GM21515 (cell line): ENCODE measurements around the gene NRN1.
"Not testable (repeated sequence)": the region's sequence is repeated elsewhere in the genome, so short reads cannot be mapped to it uniquely, and the experiment has no call there.

ENCODE experiments used
- ATAC-seq: cut with Tn5 transposase; IDR thresholded peaks from one replicate; pipeline ENCODE4 v1.9.1; 2021; ENCODE audit not compliant: unreplicated experiment

NRN1 gene, protein sequence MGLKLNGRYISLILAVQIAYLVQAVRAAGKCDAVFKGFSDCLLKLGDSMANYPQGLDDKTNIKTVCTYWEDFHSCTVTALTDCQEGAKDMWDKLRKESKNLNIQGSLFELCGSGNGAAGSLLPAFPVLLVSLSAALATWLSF

DNA sequence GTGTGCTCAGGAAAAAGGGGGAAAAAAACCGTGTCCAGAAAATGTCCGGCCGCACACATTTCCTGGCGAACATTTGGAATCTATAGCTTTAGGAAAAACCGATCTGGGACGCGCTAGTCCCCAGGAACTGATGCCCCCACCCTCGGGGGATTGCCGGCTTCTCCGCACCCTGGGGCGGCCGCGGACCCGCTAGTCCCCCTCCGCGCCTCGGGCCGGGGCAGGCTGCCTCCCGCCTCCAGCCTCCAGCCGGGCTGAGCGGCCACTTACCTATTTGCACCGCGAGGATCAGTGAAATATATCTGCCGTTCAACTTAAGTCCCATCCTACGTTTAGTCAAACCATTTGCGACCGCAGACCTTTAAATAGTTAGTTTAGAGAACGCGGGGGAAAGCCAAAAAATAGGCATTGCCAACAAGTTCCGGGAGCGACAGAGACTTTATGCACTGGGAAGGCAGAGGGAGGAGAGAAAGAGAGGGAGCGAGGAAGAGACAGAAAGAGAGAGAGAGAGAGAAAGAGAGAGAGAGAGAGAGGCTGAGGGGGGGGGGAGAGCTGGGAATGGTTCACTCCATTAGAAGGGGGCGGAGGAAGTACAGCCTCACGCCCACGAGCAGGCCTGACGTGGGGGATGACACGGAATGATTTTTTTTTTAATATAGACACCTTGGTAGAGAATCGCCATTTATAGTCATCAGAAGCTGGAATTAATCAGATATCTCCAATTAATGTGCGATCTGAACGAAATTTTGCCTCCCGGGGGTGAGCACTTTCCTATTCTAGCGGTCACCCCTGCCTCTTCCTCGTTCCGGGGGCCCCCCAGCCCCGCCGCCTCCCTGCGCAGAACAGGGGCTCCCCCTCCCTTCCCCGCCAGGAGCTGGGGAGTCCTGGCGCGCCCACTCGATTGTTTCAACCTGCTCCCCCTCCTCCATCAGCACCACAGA is at the start of gene NRN1:
TSS of gene NRN1 (minus strand) at position 498 of the 938 bp plus-strand sequence. CDS start at position 322, 176 bp downstream.
- ATAC-seq, result no peak

DNA sequence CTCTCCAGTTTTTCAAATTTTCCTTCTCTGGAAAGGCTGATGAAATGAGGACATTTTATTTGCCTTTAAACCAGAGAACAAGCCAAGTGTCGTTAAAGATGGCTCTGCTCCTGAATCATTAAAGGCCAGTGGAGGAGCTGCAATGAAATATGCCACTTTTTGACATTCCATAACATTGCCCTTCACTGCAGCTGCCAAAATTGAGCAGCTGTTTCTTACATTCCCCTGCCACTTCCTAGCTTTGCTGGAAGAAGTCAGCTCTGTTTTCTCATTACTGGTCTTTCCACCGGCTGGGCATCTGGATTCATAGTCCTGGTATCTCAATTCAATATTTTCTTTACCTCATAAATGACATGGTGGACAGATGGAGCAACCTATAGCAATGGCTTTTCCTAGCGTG is 45.5 kb upstream of the NRN1 start:
- ATAC-seq, result no peak

DNA sequence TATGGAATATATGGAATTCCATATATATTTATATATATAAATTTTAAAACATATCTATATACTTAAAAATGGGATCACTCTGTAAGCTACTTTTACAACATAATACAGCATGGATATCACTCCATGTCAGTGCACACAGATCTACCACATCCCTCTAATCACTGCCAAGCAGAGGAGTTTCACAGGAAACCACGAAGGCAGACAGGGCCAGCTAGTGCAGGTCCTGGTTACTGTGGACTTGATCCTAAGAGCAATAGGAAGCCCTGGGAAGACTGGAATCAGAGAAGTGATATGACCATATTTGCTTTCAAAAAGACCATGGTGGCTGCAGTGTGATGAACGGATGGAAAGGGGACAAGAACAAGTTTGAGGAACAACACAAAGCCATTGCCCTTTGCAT is 40.0 kb upstream of the NRN1 start:
- ATAC-seq, result no peak

DNA sequence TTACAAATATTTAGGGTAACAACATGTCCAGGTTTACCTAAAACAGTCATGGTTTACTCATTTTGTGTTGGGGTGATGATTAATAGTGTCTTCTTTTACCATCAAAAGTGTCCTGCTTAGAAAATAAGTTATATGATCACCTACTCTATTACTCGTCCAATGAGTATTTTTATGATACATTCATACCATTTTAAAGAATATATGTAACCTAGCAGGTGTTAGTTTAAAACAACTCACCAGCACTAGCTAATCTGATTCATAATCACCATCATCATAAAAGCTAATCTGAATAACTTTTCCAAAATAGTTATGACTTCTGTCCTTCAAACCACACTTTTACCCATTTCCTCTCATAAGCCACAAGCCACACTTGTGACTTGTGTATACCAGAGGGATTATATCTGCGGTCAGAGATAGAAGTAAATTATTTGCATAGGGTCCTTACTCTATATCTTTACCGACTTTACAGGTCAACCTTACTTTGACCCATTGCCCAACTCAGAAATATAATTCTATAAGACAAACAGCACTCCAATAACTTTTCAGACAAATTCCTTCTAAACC is 33.3 kb upstream of the NRN1 start:
- ATAC-seq, result no peak

DNA sequence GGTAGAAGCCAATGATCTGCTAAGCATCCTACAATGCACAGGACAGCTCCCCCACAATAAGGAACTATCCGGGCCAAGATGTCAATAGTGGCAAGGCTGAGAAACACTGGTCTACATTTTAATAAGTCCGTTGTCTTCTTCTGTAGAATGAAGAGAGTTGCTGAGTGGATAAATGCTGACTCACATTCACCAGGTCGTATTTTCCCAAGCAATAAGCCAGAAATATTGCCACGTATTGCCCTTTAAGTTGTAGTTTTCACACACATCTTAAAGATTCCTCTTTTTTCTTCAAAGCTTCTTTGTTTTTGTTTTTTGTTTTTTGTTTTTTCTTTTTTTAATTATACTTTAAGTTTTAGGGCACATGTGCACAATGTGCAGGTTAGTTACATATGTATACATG is 30.5 kb upstream of the NRN1 start:
- no peak for ATAC-seq

DNA sequence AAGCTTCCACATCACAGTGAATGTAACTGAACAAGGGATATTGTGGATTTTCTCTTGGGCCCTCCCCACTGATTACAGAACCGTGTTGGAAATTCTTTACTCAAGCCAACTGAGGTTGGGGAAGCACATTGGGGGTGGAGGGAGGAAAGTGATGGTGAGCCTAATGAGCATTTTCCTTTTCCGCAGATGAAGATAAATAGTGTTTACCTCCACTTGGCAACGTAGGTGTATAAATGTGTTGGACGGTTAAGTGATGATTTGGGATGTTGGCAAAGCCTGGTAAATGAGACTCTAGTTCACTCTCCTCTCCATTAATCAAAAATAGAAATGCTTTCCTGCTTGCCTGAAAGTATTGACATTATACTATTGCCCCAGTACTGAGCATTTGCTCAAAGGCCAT is 27.1 kb upstream of the NRN1 start:
- ATAC-seq, result no peak

DNA sequence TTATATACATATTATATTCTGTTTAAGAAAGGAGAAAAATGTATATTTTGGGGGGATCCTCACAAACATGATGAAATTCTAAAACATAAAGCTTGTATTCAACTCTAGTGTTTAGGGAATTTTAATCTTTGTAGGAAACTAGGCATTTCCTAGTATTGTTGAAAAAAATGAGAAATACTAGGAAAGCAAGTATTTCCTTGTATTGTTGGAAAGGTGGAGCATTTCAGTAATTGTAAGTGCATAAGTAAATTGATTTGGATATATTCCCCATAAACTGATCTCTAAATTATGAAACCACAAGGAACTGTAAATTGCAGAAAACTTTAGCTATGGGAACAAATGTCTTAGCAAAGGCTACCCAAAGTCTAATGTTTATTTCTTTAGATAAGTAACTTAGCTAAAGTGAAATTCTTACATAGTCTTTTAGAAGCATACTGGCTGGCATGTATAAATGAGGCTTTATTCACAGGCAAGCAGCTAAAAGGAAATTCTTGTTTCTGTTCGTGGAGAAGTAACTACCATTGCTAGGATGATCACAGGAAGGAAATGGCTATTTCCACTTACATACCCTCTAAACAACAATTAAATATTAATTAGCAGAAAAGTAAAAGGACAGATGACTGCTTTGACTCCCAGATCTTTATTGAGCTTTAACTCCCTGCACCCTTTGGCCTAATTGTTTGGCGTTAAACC is 19.9 kb upstream of the NRN1 start:
- no peak for ATAC-seq

DNA sequence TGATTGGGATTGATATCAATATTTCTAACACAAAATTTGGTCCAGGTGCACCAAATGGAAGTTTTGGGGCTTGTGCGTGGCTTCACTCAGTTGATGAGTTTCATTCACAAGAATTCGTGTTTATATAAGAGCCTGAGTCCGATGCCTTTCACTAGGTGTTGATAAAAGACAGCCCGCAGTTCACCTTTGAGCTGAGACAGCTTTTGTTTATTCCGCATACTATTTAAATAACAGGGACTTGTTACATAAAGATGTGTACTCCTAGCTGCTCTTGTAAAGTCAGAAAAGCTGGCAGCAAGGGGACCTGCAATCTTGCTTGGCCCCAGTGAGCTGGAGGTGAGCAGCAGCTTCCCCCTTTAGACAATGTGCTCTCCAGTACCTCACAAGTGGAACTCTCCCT is 19.0 kb upstream of the NRN1 start:
- ATAC-seq, result no peak

DNA sequence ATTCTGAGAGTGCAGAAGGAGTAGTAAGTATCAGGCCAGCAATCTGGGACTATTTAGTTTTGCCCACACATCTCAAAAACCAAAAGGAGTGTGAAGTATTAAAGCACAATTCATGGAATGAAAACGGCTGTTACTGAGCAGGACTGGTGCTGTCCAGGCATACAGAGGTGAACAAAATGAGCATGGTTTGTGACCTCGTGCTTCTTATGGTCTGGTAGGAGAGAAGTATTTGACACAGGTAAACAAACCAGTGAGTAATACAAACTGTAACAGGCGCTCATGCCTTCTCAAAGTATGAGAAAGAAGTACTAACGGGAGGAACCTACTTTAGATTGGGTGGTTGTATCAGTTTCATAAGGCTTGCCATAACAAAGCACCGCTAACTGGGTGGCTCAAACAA is 17.5 kb upstream of the NRN1 start:
- no peak for ATAC-seq

DNA sequence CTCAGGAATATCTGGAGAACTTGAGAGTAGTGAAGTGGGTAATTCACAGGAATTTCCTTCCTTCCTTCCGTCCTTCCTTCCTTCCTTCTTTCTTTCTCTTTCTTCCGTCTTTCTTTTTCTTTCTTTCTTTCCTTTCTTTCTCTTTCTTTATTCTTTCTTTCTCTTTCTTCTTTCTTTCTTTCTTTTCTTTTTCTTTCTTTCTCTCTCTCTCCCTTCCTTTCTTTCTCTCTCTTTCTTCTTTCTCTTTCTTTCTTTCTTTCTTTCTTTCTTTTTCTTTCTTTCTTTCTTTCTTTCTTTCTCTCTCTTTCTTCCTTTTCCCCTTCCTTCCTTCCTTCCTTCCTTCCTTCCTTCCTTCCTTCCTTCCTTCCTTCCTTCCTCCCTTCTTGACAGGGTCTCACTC is 16.1 kb upstream of the NRN1 start:
- ATAC-seq, result not testable (repeated sequence)

DNA sequence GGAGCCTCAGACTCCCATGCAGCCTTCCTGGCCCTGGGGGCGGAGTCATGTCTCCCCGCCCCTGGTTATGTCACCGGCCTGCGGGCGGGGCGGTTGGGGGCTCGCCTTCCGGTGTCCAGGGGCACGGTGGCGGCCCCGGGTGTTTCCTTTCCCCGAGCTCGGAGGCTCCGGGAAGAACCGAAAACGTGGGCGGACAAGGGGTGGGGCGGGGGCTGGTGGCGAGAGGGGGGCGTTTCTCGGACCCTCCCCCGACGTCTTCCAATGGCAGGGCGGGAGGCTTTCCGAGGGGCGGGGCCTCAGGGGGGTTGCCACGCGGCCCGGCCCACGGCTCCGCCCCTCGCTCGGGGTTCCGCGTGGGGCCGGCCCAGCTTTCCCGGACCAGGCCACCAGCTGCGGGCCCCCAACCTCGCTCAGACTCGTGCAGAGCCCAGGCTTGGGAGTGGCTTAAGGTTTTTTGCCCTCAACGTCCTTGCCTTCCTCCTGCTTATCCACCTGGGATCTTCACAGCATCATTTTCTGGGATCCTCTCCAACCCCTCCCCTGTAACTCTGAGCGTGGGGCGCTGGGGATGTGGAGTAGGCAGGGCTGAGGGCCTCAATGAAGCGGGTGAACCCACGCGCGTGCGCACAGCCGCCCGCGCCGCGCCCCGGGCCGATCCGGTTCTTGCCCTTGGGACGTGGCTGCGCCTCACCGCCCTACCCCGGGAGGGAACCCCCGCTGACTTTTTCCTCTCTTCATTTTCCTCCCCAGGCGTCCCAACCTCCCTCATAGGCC is 2.1 kb upstream of the NRN1 start:
- ATAC-seq, result peak; percentile 72

DNA sequence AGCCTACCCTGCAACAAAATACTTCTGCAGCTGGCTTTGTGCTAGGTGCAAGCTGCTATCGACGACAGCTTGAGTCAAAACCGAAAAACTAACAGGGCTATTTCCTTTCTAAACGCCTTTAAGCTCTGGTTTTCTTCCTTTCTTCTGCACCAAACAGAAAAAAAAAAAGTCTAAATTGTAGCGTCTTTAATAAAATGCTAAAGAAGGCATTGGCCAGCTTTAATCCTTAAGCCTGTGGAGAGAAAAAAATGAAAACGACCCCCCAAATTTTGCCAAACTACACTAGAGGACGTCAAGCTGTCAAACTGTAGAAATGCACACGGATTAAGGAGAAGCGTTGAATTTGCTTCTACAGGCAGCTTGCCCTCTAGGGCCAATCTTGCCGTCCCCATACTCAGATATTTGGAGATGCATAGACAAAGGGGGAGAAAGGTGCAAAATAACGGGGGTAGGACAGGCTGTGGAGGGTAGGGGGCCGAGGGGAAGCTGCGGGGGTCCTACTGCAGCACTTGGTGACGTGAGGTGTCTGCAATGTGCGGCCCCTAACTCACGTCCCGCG is 1.4 kb upstream of the NRN1 start:
- ATAC-seq, result no peak

DNA sequence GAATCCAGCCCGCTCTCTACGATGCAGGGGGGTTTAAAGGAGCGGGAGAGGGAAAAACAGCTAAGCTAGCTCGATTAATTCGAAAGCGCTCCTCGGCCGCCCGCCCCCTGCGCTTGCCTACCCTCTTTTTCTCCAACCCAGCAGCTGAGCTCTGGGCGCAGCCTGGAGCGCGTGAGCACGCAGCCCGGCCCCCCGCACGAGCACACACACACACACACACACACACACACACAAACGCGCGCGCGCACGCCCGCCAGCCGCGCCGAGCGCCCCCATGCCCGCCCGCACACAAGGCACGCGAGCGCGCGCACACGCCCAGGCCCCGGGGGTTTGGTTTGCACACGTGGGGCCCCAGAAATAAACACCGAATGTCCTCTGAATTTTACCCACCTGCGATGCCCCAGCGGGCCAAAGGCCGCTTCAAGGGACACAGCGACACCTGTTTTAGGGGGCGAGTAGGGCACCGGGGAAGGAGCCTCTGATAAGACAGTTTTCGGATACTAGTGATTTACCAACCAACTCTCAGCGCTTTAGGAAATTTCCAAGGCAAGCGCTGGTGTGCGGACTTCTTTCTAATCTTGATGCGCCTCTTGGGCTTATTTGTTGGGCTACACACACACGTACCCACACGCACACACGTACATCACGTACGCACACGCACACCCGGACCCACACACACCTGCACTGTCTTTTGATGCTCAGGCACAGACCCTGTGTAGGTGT is 802 bp upstream of the NRN1 start:
- ATAC-seq, result no peak

DNA sequence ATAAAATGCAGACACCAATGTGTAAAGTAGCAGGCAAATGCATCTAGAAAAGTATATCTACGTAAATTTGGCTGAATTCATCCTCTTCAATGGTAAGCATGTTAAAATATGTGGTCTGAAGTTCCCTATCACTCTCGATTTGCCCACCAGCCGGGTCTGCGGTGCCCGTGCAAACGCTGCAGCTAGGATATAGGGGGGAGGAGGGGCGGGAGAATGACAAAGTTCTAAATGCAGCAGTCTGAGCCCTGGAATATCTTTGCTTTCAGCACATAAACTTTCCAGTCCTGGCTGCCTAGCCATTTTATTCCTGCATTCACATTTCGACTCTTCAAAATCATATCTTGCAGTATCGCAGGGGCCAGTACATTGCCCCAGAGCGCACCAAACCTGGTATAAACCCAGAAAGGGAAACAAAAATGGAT is 708 bp downstream of the NRN1 start:
- ATAC-seq, result no peak

DNA sequence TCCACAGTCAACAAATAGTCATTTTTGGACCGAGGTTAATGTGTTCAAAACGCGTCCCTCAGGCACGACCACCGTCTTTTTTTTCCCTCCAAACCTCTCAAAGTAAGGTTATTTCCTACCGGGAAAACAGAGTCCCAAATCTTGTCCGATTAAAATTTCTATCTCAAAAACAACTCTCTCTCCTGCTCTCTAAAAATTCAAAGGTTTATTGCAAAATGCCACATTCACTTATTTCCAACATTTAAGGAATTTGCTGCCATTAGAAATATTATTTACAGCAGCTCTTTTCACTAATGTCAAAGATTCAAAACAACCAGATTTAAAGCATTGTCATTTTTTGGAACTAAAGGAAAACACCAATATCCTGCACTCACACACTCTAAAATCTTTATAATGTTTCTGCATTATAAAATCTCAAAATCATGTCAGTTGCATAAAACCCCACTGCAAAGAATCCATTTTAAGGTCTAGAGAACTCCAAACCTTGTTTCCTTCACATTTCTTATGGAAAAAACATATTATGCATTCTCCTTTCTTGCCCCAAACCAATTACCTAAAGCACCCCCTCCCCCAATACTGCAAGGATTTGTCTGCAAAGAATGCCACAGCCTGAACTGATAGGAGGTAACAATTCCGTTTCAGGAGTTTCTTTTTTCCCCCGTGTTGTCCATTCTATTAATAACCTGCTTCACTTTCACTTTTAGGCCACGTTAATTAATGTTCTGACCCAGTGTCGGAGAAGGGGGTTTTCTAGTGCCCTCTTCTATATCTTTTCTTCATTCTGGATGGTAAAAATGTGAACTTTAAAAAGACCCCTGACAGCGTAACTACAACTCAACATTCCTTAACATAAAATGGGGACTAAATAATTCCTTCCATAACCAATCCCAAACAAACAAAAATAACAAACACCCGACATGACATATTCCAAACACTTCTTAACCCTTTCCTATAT is 1.4 kb downstream of the NRN1 start:
- no peak for ATAC-seq

DNA sequence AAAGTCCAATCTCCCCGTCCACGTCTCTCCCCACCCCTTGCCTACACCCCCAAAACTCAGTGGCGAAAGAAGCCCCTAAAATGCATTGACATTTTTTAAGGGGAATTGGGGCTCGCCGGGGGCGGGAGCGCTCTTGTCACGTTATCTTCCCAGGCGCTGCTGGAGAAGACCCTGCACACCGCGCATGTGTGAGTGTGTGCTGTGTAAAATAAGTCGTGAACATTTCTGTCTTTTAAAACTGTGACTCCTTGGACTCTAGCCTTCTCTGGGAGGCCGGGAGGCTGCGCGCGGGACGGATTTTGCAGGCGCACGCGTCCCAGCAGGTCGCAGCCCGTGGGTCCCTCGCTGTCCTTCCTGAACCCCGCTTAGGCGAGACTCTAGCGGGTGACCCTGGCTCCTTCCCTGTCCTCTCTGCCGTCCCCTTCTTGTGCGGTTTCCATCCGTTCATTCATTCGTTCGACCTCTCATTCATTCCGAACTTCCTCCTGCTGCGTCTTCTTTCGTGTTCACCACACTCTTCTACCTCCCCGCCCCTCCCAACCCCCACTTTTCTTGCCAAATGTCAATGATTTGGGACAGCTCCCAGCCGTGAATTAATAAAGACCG is 2.2 kb downstream of the NRN1 start:
- no peak for ATAC-seq

DNA sequence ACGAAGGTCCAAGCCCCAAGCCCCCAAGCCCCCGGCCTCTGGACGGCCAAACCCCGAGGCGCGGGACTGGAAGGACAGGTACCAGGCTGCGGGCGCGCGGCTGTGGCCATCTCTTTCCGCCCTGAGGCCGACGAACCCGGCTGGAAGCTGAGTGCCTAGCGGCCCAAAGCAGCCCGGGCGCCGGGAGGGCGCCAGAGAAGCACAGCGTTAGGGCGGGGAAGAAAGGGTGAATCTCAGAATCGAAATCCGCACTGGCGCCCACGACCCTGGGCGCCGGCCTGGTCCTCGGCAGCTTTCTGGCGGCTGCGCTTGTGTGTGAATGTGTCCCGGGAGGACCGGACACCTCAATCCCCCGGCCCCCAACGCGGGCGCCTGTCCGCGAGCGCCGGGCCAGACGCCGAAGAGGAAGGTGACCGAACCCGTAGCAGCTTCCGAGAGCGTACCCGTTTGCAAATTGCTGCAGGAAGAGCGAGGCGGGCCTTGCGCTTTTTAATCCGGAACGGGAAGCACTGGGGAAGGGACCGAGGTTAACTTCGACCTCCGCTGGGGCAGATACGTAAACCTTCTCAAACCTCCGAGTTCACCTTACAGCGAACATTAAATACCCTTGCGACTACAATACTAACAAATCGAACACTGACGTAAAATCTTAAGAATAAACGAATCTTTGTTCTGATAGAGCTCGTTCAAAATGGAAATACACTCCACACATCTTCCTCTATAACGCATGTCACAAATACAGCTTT is 2.9 kb downstream of the NRN1 start:
- ATAC-seq, result no peak
